SU-DHL-6 (cell line): ENCODE measurements around the gene SP3.

Source experiments
- H2AFZ ChIP-seq: fragments of 200-600 bp; sonication (generic); 2 replicates; pipeline ENCODE4 v1.6.1; 2014; ENCODE audit warnings: low read depth, mild to moderate bottlenecking, moderate library complexity, mixed read lengths, antibody characterized with exemption, low read length; ENCODE audit not compliant: severe bottlenecking
- H3F3A ChIP-seq: fragments of 200-600 bp; shearing (Covaris generic); 2 replicates; pipeline ENCODE4 v1.6.0; 2016; ENCODE audit warnings: antibody characterized with exemption, mild to moderate bottlenecking; ENCODE audit not compliant: insufficient read depth
- H3K27ac ChIP-seq: fragments of 200-600 bp; sonication (generic); 2 replicates; pipeline ENCODE4 v1.5.1; 2016; ENCODE audit warnings: low read depth, mild to moderate bottlenecking, low read length, moderate library complexity, mixed read lengths
- H3K27me3 ChIP-seq: fragments of 200-600 bp; sonication (generic), shearing (Covaris generic); 2 replicates; pipeline ENCODE4 v1.6.0; 2014; ENCODE audit warnings: mild to moderate bottlenecking, low read length
- H3K36me3 ChIP-seq: fragments of 200-600 bp; sonication (generic); 2 replicates; pipeline ENCODE4 v1.6.1; 2014; ENCODE audit warnings: mild to moderate bottlenecking, low read length, mixed read lengths
- H3K4me2 ChIP-seq: fragments of 300-600, 200-600 bp; shearing (Covaris generic), sonication (generic); 2 replicates; pipeline ENCODE4 v1.6.0; 2014; ENCODE audit warnings: low read length, low read depth, mild to moderate bottlenecking; ENCODE audit not compliant: poor library complexity, severe bottlenecking
- H3K4me3 ChIP-seq: fragments of 200-600 bp; sonication (generic); 2 replicates; pipeline ENCODE4 v1.5.1; 2014; ENCODE audit warnings: antibody characterized with exemption, low read length, mild to moderate bottlenecking, mixed read lengths; ENCODE audit not compliant: insufficient read depth, poor library complexity, severe bottlenecking
- H3K79me2 ChIP-seq: fragments of 200-600 bp; sonication (generic); 2 replicates; pipeline ENCODE4 v1.6.1; 2014; ENCODE audit warnings: mild to moderate bottlenecking, low read length, moderate library complexity; ENCODE audit not compliant: insufficient read depth
- H3K9ac ChIP-seq: fragments of 200-600 bp; sonication (generic); 2 replicates; pipeline ENCODE4 v1.7.0; 2014; ENCODE audit warnings: mild to moderate bottlenecking, low read length
- H3K9me2 ChIP-seq: fragments of 200-600 bp; sonication (generic); replicated peaks from 2 replicates; pipeline ENCODE4 v1.6.1; 2014; ENCODE audit warnings: low read length; ENCODE audit not compliant: insufficient read depth
- H3K9me3 ChIP-seq: fragments of 200-600 bp; sonication (generic); 2 replicates; pipeline ENCODE4 v1.6.1; 2014; ENCODE audit warnings: low read length, mixed read lengths; ENCODE audit not compliant: insufficient read depth
- H4K20me1 ChIP-seq: fragments of 200-600 bp; sonication (generic); 2 replicates; pipeline ENCODE4 v1.6.1; 2014; ENCODE audit warnings: low read depth, mild to moderate bottlenecking, antibody characterized with exemption, low read length, moderate library complexity, mixed read lengths
- EZH2phosphoT487 ChIP-seq: fragments of 200-600 bp; sonication (generic), shearing (Covaris generic); conservative IDR thresholded peaks from 2 replicates; pipeline ENCODE4 v1.6.1; 2018; ENCODE audit warnings: mild to moderate bottlenecking, antibody characterized with exemption, low read length, moderate library complexity, mixed read lengths
- TF ChIP-seq, protein P1 (sequence below): fragments of 200-600 bp; sonication (generic); IDR thresholded peaks from one replicate; pipeline ENCODE4 v1.5.1; 2017; ENCODE audit warnings: antibody characterized with exemption, mild to moderate bottlenecking, low read length, moderate library complexity; ENCODE audit not compliant: insufficient read depth, poor library complexity, severe bottlenecking

SP3 gene

DNA sequence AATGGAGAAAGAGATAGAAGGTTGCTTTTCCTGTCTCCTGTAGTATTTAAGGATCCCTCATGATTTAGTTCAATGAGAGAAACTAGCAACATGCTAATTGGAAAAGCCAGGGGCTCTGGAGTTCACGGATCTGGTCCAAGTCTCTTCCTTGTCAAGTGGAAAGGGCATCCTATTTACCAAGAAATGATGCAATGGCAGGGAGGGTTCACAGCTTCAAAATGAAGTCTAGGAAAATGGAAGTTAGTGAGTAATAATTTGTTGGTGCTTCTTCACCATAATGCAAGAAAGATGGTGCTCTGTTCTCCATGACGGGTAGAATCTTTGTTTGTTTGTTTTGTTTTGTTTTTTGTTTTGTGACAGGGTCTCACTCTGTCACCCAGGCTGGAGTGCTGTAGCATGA is 34.6 kb upstream of the SP3 start:
- H2AFZ ChIP-seq: no peak overlapping the region
- no peaks in the 10 kb centered on the region for H3K9me2 ChIP-seq
- H3K4me2 ChIP-seq: no peak overlapping the region
- H3K9me3 ChIP-seq: no peaks in the 10 kb centered on the region
- H3F3A ChIP-seq: peaks cover 5% of the 10 kb centered on the region; the same call in 1 of the 2 replicates
- no peaks in the 10 kb centered on the region for H3K27me3 ChIP-seq
- TF ChIP-seq, protein P1, sequence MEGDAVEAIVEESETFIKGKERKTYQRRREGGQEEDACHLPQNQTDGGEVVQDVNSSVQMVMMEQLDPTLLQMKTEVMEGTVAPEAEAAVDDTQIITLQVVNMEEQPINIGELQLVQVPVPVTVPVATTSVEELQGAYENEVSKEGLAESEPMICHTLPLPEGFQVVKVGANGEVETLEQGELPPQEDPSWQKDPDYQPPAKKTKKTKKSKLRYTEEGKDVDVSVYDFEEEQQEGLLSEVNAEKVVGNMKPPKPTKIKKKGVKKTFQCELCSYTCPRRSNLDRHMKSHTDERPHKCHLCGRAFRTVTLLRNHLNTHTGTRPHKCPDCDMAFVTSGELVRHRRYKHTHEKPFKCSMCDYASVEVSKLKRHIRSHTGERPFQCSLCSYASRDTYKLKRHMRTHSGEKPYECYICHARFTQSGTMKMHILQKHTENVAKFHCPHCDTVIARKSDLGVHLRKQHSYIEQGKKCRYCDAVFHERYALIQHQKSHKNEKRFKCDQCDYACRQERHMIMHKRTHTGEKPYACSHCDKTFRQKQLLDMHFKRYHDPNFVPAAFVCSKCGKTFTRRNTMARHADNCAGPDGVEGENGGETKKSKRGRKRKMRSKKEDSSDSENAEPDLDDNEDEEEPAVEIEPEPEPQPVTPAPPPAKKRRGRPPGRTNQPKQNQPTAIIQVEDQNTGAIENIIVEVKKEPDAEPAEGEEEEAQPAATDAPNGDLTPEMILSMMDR: no peak
- TF ChIP-seq EZH2phosphoT487: no peak
- H3K9ac ChIP-seq: no peak overlapping the region
- H3K36me3 ChIP-seq: no peaks in the 10 kb centered on the region
- H3K4me3 ChIP-seq: no peak overlapping the region
- no peak overlapping the region for H3K27ac ChIP-seq
- H4K20me1 ChIP-seq: no peaks in the 10 kb centered on the region
- H3K79me2 ChIP-seq: no peaks in the 10 kb centered on the region

DNA sequence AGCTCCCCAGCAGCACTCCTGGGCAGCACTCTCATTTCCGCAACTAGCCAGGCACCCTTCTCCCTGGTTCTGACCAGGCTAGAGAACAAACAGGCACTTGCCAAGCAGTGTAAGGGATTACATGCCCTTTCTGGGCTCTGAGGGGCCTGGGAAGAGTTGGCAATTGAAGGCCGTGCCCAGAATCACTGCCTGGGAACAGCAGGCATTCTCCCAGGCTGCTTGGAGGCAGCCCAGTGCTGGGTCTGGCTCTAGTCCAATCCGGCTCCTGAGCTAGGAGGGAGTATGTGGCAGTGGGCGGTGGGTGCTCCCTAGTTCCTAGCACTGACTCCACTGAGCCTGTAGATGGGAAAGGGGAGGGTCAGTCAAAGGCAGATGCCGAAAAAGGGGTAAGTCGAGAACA is 34.1 kb upstream of the SP3 start:
- peaks cover 5% of the 10 kb centered on the region; the same call in 1 of the 2 replicates for H3F3A ChIP-seq
- TF ChIP-seq, protein P1: no peak
- no peaks in the 10 kb centered on the region for H3K9me2 ChIP-seq
- no peaks in the 10 kb centered on the region for H3K27me3 ChIP-seq
- no peak overlapping the region for H3K27ac ChIP-seq
- H3K4me3 ChIP-seq: no peak overlapping the region
- H2AFZ ChIP-seq: no peak overlapping the region
- H3K9ac ChIP-seq: no peak overlapping the region
- no peaks in the 10 kb centered on the region for H3K36me3 ChIP-seq
- H4K20me1 ChIP-seq: no peaks in the 10 kb centered on the region
- no peak overlapping the region for H3K4me2 ChIP-seq
- no peaks in the 10 kb centered on the region for H3K79me2 ChIP-seq
- no peaks in the 10 kb centered on the region for H3K9me3 ChIP-seq

DNA sequence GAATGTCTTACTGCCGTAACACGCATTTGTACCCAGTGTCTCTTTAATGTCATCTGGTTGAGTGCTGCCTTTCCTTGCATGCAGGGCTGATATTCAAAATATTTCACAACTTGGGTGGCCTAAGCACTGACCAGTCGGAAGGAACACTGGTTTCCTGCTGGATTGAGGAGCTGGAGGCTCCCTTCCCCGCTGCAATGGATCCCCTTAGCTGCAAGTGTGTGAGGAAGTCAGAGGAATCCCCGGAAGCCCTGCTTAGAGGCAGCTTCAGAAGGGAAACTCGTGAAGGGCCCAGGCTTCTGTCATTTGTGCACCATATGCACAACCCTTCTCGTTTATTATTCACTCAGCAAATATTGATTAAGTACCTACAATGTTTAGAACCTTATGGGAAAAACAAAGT is 33.2 kb upstream of the SP3 start:
- H3K9me2 ChIP-seq: no peaks in the 10 kb centered on the region
- H3K27ac ChIP-seq: no peak overlapping the region
- no peak overlapping the region for H3K9ac ChIP-seq
- H3K79me2 ChIP-seq: no peaks in the 10 kb centered on the region
- no peak overlapping the region for H3K4me2 ChIP-seq
- H3K4me3 ChIP-seq: no peak overlapping the region
- H3K36me3 ChIP-seq: no peaks in the 10 kb centered on the region
- H4K20me1 ChIP-seq: no peaks in the 10 kb centered on the region
- no peak for TF ChIP-seq EZH2phosphoT487
- TF ChIP-seq, protein P1: no peak
- H3K27me3 ChIP-seq: no peaks in the 10 kb centered on the region
- H3F3A ChIP-seq: peaks cover 5% of the 10 kb centered on the region; the same call in 1 of the 2 replicates
- H2AFZ ChIP-seq: no peak overlapping the region
- H3K9me3 ChIP-seq: no peaks in the 10 kb centered on the region
